K562 treated with DMSO at 1 percent for 48 hours (cell line): ENCODE data around the gene LPO. TPM values are rescaled to one million over a fixed set of nuclear protein-coding genes. Genes with fewer than 3 reads are reported as not detected.

ENCODE experiments used
- total RNA-seq: library from RNA; unstranded; fragments of 300-600 nt; gene quantifications from 2 replicates; pipeline ENCODE4 v1.2.3, GENCODE V29; 2022; ENCODE audit warnings: low replicate concordance; ENCODE audit errors: extremely low read depth

The LPO gene
- not detected in 2 replicates for total RNA-seq

GRCh38 chr17:58238147-58238634, at the start of gene LPO:
TSS of gene LPO (plus strand) at chr17:58238584. CDS start at chr17:58242980, 4,396 bp downstream.

GRCh38 chr17:58192612-58193011, 45.8 kb upstream of the LPO start, which contains the start of gene EPX:
TSS of gene EPX (plus strand) at chr17:58192726. CDS start at chr17:58192847, 121 bp downstream.

GRCh38 chr17:58219007-58219788, 19.2 kb upstream of the LPO start, which contains the start of gene MKS1:
TSS of gene MKS1 (minus strand) at chr17:58219255. CDS start at chr17:58219230, 25 bp downstream.

GRCh38 chr17:58280480-58281217, 42.3 kb downstream of the LPO start, which contains the start of gene MPO:
TSS of gene MPO (minus strand) at chr17:58280935. CDS start at chr17:58280758, 177 bp downstream.

Other genes with a start within 250 kb of the LPO start
- gene SRSF1, start 231.3 kb upstream of the LPO start, total RNA-seq: not detected in 2 replicates
- gene DYNLL2, start 155.2 kb upstream of the LPO start, total RNA-seq: not detected in 2 replicates
- not detected in 2 replicates for gene OR4D1, start 90.2 kb upstream of the LPO start, total RNA-seq
- not detected in 2 replicates for gene OR4D2, start 71.6 kb upstream of the LPO start, total RNA-seq
- not detected in 2 replicates for gene EPX, start 45.9 kb upstream of the LPO start, total RNA-seq
- not detected in 2 replicates for gene MKS1, start 19.3 kb upstream of the LPO start, total RNA-seq
- not detected in 2 replicates for gene MPO, start 42.4 kb downstream of the LPO start, total RNA-seq
- not detected in 2 replicates for gene TSPOAP1, start 90.2 kb downstream of the LPO start, total RNA-seq
- gene SUPT4H1, start 113.6 kb downstream of the LPO start, total RNA-seq: not detected in 2 replicates
- gene RNF43, start 178.9 kb downstream of the LPO start, total RNA-seq: not detected in 2 replicates
- gene HSF5, start 249.8 kb downstream of the LPO start, total RNA-seq: not detected in 2 replicates